RWPE1 (cell line): ENCODE results near the gene POLD2.

Source experiments
- CTCF ChIA-PET: fragments of 350-600 bp; sonication (Branson Sonifier 250); formaldehyde crosslinking; extraction: SDS; loops from one replicate; lab custom pipeline; 2021; lab: Yijun Ruan, JAX
- POLR2A ChIA-PET: fragments of 400-600 bp; formaldehyde crosslinking; extraction: SDS; loops from one replicate; lab custom pipeline; 2020; ENCODE audit warnings: antibody characterized with exemption; ENCODE audit not compliant: low non-redundant PET; lab: Yijun Ruan, JAX
- DNase-seq: peaks from one replicate; pipeline ENCODE4 v3.0.0; 2012; ENCODE audit warnings: low spot score
- H3K27ac ChIP-seq: fragments of 450-650 bp; 2 replicates; pipeline ENCODE4 v1.5.1; 2017
- TF ChIP-seq, protein P1 (sequence below): fragments of 450-650 bp; conservative IDR thresholded peaks from 2 replicates; pipeline ENCODE4 v1.5.1; 2017; ENCODE audit warnings: low read depth, mild to moderate bottlenecking

The POLD2 gene

DNA sequence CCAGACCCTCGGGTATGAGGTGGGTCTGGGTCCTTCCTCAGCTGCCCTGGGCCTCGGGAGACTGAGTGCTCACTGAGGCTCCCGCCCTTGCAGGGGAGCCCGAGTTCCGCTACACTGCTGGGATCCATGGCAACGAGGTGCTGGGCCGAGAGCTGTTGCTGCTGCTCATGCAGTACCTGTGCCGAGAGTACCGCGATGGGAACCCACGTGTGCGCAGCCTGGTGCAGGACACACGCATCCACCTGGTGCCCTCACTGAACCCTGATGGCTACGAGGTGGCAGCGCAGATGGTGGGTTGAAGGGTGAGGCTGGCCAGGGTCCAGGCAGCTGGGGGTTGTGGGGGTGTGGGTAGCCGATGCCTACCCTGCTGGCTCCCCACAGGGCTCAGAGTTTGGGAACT lies 11.6 kb downstream of the POLD2 start:
- POLR2A ChIA-PET, result no interaction called here
- TF ChIP-seq, protein P1, sequence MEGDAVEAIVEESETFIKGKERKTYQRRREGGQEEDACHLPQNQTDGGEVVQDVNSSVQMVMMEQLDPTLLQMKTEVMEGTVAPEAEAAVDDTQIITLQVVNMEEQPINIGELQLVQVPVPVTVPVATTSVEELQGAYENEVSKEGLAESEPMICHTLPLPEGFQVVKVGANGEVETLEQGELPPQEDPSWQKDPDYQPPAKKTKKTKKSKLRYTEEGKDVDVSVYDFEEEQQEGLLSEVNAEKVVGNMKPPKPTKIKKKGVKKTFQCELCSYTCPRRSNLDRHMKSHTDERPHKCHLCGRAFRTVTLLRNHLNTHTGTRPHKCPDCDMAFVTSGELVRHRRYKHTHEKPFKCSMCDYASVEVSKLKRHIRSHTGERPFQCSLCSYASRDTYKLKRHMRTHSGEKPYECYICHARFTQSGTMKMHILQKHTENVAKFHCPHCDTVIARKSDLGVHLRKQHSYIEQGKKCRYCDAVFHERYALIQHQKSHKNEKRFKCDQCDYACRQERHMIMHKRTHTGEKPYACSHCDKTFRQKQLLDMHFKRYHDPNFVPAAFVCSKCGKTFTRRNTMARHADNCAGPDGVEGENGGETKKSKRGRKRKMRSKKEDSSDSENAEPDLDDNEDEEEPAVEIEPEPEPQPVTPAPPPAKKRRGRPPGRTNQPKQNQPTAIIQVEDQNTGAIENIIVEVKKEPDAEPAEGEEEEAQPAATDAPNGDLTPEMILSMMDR, result no peak
- no peak for DNase-seq

DNA sequence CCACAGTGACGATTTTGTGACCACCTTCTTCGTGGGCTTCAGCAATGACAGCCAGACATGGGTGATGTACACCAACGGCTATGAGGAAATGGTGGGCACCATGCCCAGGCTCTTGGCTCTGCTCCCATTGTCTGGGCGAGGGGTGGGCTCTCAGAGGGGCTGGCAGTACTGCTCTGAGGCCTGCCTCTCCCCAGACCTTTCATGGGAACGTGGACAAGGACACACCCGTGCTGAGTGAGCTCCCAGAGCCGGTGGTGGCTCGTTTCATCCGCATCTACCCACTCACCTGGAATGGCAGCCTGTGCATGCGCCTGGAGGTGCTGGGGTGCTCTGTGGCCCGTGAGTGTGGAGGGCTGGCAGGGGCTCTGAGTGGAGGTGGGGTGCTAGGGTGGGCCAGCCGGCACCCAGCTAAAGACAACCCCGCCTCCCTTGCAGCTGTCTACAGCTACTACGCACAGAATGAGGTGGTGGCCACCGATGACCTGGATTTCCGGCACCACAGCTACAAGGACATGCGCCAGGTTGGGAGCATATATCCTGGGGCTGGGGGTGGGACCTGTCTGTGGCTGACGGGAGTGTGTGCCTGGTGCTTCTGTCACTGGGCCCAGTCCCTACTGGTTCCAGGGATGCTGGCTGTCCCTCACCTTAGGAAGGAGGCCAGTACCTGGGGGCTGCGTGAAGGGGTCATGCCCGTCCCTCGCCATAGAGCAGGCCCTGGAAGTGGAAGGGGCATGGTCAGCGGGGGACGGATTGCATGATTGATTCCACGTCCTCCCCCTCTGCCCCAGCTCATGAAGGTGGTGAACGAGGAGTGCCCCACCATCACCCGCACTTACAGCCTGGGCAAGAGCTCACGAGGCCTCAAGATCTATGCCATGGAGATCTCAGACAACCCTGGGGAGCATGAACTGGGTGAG lies 12.4 kb downstream of the POLD2 start:
- ChIA-PET POLR2A (no interaction called here), CTCF (interaction anchor here (0.6 to 1.3 kb wide), 2 partner anchors 450 to 508 kb away, joined by 6 to 7 read pairs; no protein-coding TSS in a partner anchor)
- 0 out of 2 replicates have a peak overlapping the region, but pooled peaks have one; percentile 1 for H3K27ac ChIP-seq
- no peak for DNase-seq
- TF ChIP-seq, protein P1, result no peak

More for the DNA sequence above, 11.6 kb downstream of the POLD2 start:
- 0 out of 2 replicates have a peak overlapping the region, but pooled peaks have one; percentile 1 for H3K27ac ChIP-seq
- CTCF ChIA-PET, result interaction anchor here (0.6 to 1.3 kb wide), 3 partner anchors 129 to 507 kb away, joined by 3 to 7 read pairs (median 6); no protein-coding TSS in a partner anchor

DNA sequence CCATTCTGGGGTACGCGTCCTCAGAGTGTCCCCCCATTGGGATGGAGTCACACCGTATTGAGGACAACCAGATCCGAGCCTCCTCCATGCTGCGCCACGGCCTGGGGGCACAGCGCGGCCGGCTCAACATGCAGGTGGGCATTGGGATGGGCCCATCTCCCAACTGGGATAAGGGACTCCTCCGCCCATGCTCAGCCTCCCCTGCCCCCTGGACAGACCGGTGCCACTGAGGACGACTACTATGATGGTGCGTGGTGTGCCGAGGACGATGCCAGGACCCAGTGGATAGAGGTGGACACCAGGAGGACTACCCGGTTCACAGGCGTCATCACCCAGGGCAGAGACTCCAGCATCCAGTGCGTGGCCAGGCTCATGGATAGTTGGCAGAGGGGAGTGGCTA lies 13.4 kb downstream of the POLD2 start:
- no peak overlapping the region for H3K27ac ChIP-seq
- no peak for DNase-seq
- TF ChIP-seq, protein P1, result no peak
- CTCF ChIA-PET, result no interaction called here
- POLR2A ChIA-PET, result no interaction called here

DNA sequence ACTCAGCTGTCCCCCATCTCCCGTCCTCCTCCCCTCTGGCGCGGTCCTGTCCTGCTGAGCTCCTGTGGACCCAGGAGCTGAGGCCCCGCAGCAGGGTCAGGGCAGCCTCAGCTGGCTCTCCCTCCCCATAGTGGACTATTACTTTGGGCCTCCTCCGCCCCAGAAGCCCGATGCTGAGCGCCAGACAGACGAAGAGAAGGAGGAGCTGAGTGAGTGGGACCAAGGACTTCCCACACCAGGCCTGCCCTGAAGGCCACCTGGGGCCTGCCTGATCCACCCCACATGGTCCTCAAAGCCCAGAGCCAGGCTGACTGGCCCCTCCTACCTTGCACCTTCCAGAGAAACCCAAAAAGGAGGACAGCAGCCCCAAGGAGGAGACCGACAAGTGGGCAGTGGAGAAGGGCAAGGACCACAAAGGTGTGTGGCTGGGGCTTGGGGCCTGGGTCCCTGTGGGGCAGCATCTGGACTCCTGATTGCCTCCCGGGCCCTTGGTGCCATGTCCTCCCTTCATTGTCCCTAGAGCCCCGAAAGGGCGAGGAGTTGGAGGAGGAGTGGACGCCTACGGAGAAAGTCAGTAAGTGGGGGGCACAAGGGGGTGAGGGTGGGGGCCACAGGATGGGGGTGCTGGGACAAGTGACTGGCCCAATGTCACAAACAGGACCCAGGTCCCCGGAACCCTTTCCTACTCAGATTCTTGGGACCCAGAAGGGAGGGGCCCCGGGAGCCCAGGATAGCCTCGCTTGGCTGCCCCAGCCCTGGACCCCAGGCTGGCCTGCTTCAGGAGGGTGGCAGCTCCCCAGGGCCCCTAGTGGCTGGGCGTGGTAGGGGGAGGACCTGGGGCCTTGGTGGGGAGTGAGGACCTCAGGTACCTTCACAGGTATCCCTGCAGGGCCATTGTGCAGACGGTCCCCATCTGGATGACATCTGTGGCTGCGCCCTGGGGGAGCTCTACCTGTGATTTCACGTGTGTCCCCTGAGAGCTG lies 14.3 kb downstream of the POLD2 start:
- ChIA-PET CTCF (no interaction called here), POLR2A (no interaction called here)
- no peak overlapping the region for H3K27ac ChIP-seq
- TF ChIP-seq, protein P1, result no peak
- DNase-seq, result no peak

DNA sequence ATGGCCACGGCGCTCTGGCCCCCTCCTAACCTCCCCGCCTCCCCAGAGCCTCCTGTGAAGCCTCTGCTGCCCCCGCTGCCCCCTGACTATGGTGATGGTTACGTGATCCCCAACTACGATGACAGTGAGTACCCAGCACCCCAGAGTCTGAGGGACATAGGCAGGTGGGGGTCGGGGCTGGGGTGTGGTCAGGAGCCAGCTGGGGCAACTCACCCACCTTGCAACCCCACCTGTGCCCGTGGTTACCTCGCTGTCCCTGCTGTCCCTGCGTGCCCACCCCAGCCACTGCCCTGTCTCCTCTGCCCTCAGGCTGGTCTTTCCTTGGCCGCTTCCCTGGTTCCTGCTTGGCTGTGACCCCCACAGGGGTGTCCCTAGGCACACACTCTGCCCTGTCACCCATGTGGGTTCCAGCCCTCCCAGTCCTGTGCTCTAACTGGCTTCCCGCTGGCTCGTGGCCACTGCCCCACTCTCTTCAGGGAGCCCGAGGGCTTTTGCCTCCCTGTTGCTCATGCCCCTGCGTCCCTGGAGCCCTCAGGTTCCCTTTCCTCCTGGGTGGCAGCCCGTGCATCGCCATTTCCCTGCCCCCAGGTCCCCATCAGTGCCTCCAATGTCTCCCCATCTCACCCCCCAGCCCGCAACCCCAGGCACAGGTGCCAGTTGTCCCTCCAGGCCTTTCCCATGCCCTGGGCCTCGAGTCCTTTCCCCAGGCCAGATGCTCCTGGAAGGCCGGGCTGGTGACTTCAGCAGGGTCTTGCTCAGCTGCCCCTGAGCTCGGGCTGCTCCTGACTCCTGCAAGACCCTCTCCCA lies 15.2 kb downstream of the POLD2 start:
- DNase-seq, result no peak
- no peak overlapping the region for H3K27ac ChIP-seq
- CTCF ChIA-PET, result no interaction called here
- TF ChIP-seq, protein P1, result no peak
- POLR2A ChIA-PET, result no interaction called here
